Measurements from ENCODE around the gene AMIGO3. TPM values are rescaled to one million over a fixed set of nuclear protein-coding genes. Genes with fewer than 3 reads are reported as not detected.

The AMIGO3 gene
- polyA plus RNA-seq, 4 donors = 0.83 to 1.7 (median 1.3) TPM

DNA sequence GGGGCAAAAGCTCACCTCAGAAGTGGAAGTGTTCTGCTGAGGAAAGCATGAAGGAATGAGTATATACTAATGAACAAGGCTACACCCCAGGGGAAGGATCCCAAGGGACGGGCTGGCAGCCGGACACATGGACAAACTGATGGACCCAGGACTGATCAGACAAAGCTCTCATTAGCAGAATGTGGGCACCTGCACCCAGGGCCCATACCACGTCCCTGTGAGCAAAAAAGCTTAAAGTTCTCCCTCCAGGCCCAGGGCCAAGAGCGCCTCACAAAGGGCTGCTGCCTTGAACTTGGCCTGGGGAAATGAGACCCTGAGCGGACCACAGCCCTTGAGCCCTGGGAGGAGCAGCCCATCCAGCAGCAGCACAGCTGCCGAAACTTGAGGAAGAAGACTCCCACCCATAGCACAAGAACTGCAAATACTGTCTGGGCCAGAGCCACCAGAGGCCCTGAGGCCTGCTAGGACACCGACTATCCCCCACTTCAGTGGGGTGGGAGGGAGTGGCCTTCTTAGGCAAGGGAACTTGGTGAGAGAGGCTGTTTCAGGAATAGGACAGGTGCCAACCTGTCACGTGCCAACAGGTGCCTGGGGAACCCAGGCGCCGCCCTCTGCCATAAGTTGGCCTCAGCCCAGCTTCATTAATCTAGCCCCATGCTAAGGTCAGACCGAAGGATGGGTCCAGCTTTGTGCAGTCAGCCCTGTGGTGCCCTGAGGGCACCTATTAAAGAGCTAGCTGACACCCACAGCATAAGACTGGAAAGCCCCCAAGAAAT lies 6.6 kb upstream of the AMIGO3 start:
- DNase-seq (ENCODE audit: low read depth in 4 of 4, low spot score in 3 of 4) = no peak

DNA sequence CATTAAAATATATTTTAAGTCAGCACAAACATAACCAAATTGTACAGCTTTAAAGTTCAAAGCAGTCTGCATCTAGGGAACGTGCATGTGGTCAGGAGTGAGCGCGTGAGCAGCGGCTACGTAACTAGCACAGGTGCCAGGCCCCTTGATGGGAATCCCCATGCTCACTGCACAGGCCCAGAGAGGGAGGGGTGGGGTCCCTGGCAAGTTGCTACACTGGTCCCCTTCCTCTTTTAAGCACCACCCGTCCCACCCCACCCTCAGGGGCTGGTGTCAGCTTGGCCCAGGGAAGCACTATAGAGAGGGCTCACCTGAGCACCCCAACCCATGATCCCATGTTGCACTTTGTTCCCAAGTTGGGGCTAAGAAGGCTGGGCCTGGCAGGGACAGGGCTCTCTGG lies 5.1 kb upstream of the AMIGO3 start:
- DNase-seq (ENCODE audit: low read depth in 4 of 4, low spot score in 3 of 4) = no peak

DNA sequence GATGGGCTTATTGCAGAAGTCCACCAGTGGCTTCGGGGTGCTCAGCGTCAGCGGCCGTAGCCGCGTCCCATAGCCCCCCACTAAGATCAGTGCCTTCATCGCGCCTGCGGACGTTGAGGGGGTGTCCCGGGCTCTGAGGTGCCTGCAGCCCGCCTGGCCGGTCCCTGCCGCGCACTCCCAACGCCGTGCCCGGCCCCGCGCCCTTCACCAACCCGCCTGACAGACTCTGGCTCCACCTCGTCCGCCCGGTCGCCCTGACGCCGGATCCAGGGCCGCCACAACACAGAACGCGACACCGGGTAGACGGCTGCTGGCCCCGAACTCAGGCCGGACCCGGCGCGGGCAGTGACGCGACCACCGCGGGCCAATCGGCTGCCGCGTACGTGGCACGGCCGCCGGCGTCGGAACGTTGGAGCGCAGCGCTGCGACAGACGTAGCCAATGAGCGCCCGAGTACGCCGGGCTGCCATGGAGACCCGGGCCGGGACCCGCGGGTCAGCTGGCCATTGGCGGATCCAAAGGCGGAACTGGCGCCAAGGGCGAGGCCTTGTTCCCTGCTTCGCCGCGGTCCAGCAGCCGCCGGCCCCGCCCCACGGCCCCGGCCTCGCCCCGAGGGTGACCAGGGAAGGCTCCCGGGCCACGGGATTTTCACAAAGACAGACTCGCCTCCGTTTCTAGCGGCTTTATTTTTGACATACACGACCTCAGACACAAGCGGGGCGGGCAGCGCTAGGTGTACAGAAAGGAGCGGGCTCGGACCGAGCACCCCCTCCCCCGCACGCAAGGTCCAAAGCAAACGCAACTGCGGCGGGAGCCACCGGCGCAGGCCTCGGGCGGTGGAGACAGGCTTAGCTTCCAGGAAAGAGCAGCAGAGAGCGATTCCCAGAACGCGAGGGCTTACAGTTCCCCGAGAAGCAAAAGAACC lies 4.4 kb upstream of the AMIGO3 start, which contains the start of gene GMPPB:
Gene GMPPB (minus strand): TSS at position 324 of the 924 bp plus-strand sequence. CDS start 225 bp downstream, at position 99.
- DNase-seq (ENCODE audit: low read depth in 4 of 4, low spot score in 3 of 4) = peak; percentile 85 to 93 (median 90)

DNA sequence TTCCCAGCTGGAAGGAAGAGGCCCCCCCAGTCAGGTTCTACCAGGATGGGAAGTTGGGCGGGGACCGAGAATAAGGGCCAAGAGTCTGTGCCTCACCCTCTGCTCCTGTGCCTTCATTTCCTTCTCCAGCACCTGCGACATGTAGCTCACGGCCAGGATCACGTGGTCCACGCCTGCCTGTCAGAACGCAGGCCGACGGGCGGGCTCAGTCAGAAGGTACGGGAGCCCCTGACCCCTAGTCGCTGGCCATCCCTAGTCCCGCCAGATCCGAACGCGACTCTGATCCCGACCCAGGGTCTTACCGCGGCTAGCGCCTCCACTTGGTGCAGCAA lies 3.8 kb upstream of the AMIGO3 start:
- DNase-seq (ENCODE audit: low read depth in 4 of 4, low spot score in 3 of 4) = no peak

DNA sequence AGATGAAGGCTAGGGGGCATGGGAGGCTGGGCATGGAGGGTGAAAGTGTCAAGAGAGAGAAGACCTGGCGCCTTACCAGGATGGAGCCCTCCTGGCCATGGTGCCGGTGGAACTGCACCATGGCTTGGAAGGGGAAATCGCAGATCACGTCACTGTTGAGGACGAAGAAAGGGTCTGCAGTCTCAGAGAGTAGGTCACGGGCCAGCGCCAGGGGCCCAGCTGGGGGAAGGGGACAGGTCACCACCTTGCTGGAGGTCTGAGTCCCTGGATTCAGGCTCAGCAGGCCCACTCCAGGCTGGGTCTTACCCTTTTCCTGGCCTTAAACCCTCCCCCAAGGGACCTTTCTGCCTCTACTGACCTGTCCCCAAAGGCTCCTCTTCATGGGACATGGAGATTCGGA lies 3.4 kb upstream of the AMIGO3 start:
- DNase-seq (ENCODE audit: low read depth in 4 of 4, low spot score in 3 of 4) = no peak

DNA sequence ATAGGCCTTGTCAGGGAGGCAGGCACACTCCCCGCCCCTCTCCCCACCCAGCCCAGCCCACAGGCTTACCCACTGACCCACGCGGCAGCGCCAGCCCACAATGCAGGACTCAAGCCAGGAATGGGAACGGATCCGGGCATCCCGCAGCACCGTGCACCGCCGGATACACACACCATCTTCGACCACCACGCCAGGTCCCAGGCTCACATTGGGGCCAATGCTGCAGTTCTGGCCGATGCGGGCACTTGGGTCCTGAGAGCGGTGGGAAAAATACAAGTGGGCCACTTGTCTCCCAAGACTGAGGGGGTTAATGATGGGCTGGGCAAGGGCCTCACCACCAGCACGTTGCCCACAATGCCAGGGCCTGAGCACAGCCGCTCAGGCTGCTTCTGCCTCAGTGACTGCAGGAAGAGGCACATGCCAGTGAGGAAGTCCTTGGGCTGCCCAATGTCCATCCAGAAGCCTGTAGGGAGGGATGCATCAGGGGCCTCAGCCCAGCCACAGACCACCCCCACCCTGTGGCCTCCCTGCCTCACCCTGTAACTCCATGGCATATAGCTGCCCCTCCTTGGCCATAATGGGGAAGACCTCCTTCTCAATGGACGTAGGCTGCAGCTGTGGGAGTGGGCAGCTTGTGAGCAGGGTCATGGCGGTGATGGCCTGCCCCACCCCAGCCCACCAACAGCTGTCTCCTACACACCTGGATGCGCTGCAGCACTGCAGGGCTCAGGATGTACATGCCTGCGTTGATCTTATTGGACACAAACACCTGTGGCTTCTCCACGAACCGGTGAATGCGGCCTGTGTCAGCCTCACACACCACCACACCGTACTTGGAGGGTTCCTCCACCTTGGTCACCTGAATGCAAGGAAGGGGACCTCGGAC lies 2.7 kb upstream of the AMIGO3 start:
- DNase-seq (ENCODE audit: low read depth in 4 of 4, low spot score in 3 of 4) = no peak

DNA sequence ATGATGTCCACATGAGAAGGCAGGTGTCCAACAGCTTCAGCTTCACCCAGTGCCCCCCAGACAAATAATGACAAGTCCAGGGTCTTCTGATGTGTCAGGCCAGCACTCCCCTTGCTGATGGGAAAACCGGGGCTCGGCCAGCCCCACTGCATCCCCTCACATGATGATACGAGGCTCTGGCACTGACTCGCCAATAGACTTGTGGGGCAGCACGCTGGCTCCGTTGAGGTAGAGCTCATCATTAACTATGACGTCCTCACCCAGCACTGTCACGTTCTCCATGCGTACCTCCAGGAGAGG lies 2.1 kb upstream of the AMIGO3 start:
- no peak for DNase-seq (ENCODE audit: low read depth in 4 of 4, low spot score in 3 of 4)

DNA sequence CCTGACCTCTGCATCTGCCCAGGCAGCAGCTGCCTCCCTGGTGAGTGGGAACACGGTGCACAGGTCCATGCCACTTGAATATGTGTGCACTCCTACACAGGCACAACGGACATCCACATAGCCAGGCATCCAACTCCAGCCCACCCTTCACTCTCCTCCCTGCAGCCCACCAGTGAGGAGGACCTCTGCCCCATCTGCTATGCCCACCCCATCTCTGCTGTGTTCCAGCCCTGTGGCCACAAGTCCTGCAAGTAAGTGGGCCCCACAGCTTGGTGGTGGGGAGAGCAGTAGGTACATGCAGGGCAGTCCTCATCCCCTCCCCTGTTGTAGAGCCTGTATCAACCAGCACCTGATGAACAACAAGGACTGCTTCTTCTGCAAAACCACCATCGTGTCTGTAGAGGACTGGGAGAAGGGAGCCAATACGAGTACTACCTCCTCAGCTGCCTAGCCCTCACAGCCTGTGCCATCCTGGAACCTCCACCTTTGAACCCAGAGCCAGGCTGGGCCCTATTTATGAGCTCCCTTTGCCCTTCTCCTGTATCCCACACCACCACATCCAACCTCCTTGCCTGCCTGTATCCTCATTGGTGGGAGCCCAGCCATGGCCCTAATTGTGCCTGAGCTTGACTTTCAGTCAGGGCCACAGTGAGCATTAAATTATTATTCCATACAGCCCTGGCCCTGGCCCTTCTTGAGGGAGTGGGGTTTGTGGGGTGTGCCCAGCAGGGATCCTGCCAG lies 1.5 kb upstream of the AMIGO3 start:
- DNase-seq (ENCODE audit: low read depth in 4 of 4, low spot score in 3 of 4) = no peak

DNA sequence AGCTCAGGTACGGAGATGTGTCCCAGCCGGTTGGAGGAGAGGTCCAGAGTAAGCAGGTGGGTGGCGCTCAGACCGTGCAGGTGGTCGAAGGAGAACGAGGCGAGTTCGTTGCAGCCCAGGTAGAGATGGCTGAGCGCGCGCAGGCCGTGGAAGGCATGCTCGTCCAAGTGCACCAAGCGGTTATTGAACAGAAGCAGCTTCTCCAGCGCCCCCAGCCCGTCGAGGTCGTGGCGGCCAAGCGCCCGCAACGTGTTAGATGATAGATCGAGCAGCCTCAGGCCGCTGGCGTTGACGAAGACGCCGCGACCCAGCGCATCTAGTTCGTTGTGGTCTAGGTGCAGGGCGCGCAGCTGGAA lies 648 bp downstream of the AMIGO3 start:
- no peak for DNase-seq (ENCODE audit: low read depth in 4 of 4, low spot score in 3 of 4)

DNA sequence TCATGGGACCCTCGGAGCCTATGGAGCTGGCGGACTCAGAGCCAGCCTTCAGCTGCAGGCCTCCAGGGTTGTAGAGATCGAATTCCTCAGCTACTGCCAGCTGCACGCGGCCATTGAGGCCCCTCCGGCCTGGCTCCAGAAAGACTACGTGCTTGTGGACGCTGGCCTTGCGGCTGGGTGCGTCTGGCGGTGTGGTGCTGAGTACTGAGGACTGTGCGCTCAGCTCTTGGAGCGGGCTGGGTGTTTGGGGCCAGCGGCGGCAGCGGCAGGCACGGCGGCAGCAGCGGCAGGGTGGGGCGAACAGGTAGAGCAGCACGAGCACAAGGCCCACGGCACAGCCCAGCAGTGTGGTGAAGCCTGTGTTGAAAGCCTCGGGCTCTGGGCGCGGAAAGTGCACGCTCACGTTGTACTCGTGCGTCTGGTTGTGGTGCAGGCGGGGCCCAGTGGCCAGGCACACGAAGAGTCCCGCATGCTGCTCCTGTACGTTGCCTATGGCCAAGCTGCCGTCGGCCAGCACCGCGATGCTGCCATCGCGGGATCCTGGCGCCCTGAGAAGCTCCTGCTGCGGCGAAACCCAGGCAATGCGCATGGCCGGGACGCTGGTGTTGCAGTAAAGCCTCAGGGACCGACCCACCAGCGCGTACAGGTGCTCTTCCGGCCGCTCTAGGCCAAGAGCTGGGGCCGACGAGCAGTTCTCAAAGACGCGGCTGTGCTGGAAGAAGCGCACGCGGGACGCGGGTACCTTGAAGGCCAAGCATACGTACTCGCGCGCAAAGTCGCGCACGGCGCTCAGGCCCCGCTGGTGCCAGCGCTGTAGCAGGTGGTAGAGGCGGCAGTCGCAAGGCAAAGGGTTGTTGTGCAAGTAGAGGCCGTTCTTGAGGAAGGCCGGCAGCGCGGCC lies 1.3 kb downstream of the AMIGO3 start:
- DNase-seq (ENCODE audit: low read depth in 4 of 4, low spot score in 3 of 4) = no peak

DNA sequence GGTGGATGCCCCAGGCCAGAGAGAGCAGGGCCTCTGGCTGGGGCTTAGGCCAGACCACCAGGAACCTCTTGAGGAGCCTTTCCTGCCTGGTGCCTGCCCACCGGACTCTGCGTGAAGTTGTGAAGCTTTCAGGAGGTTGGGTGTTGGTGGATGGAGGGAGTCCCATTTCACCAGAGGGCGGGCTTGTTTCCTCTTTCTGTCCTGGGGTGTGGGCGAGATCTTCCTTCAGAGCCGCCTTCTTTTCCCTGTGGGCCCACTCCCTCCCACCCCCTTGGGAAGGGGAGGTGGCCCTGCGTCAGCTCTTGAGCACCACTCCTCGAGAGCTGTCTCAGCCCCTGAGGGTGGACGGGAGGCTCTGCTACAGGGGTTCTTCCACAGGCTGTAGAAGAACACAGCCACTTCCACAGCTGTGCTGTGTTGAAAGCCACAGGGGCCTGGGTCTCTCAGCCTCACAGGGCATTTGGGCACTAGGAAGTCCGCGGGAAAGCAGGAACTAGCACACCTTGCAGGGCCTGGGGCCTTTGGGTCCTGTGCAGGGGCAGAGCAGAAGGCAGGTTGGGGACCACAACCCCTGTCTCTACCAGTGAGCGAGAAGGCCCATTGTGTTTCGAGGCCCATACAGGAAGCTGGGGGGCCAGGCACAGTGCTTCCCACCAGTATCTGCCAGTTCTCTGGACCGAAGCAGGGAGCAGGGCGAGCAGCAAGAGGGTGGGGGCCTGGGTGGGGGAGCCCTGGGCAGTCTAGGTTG lies 2.1 kb downstream of the AMIGO3 start:
- DNase-seq (ENCODE audit: low read depth in 4 of 4, low spot score in 3 of 4) = no peak

DNA sequence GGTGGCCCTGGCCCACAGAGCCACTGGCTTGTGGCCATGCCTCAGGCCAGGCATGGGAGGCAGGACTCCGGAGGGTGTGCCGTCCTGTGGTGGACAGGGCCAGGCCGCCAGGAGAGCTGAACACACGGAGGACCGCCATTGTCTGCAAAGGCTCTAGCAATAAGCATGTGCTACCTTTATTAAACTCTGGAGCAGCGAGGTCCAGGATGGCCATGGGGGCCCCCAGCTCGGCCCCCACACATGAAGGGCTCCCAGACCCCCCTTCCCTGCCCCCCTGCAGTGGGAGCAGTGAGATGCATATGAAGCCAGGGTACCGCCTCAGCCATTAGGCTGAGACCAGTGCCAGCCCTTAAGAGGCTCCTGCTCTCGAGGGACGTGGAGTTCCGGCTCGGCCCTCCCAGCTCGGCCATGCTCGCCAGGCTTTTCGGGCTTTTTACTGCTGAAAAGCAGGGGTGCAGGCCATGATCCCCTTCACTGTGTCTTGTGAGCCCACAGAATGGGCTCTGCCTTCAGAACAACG lies 2.7 kb downstream of the AMIGO3 start:
- DNase-seq (ENCODE audit: low read depth in 4 of 4, low spot score in 3 of 4) = no peak

DNA sequence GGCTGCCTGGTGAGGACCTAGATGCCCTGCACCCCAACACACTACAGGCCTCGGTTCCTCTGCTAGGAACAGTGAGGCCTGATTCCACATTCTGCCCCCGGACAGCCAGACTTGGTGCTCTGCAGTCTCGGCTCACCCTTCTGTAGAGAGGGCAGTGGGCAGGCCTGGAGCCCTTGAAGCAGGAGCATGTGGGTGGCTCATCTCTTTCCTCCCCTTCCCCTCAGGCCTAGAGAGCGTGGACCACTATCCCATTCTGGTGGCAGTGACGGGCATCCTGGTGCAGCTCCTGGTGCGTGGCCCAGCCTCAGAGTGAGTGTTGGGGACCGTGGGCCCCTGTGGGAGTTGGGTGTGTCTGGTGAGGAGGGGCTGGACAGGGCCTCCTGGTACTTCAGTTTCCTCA lies 3.3 kb downstream of the AMIGO3 start:
- DNase-seq (ENCODE audit: low read depth in 4 of 4, low spot score in 3 of 4) = no peak

DNA sequence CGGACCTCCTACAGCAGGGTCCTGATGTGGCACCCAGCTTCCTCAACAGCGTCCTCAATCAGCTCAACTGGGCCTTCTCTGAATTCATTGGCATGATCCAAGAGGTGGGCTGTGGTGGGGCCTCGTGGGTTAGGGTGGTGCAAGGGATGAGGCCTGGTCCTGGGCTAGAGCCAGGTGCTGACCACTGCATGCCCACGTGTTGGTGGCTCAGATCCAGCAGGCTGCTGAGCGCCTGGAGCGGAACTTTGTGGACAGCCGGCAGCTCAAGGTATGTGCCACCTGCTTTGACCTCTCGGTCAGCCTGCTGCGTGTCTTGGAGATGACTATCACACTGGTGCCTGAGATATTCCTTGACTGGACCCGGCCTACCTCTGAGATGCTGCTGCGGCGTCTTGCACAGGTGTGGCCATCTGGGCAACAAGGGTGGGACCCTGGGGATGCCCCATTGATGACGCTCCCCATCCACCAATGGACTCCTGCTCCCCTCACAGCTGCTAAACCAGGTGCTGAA lies 3.8 kb downstream of the AMIGO3 start:
- DNase-seq (ENCODE audit: low read depth in 4 of 4, low spot score in 3 of 4) = no peak

DNA sequence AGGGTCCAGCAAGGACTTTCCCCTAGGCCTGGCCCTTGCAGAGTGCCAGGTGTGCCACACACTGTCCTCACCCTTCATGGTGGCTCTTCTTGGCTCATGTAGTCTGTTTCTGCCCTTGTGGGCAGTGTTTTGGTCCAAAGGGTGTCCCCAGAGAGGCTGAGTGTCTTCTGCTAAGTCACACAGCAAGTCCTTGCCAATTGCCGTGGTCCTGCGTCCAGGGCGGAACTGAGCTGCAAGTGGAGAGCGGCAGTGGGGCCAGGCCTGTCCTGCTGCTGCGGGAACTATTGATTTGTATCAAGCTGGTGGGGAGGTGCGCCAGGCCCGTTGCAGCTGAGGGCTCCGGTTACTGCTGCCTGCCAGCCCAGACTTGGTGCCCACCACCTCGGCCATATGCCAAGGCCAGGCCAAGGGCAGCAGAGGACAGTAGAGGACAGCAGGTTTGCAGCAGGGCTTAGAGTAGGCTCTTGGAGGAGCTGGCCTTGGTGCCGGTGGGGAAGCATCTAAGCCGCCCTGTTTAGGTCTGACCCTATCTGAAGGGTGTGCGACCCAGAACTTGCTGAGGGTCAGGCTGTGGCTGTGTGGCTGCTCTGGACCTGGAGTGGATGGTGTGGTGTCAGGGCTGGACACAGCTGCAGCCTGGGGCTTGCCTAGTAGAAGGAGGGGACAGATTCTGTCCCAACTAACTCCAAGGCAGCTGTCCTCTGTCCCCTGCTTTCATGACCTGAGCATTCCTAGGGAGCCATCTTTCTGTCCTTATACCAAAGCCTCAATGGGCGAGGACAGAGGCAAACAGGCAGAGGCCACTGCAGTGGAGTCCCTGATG lies 4.5 kb downstream of the AMIGO3 start:
- no peak for DNase-seq (ENCODE audit: low read depth in 4 of 4, low spot score in 3 of 4)

DNA sequence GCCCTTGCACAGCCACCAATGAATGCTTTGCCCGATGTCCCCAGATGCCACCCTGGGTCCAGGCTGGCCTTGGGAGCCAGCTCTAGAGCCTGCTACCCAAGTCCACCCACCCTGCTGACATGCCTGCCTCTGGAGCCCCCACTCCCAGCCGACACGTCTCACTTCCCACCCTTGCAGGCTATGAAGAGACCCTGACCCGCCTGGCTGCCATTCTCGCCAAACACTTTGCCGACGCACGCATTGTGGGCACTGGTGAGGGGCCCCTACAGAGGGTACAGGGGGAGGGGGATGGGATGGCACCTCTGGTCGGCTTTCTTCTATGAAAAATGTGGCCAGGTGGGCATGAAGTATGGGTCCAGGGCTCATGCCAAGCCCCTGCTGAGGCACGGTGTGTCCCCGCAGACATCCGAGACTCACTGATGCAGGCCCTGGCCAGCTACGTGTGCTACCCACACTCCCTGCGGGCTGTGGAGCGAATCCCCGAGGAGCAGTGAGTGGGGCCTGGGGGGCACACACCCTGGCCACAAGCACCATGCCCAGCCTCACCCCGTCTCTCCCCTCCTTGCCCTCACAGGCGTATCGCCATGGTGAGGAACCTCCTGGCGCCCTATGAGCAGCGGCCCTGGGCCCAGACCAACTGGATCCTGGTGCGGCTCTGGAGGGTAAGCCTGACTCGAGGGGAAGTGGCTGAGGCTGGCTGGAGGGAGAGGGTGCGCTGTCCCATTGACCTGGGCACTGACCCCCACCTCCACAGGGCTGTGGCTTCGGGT lies 6.0 kb downstream of the AMIGO3 start:
- no peak for DNase-seq (ENCODE audit: low read depth in 4 of 4, low spot score in 3 of 4)
